CD4-positive, alpha-beta memory T cell (primary cell): ENCODE measurements around the gene RHOT2. TPM values are rescaled to one million over a fixed set of nuclear protein-coding genes. Genes with fewer than 3 reads are reported as not detected.

ENCODE experiments used
- CTCF ChIA-PET: fragments of 350-600 bp; sonication (Branson Sonifier 250); formaldehyde crosslinking; loops from one replicate; lab custom pipeline; 2021; ENCODE audit warnings: inconsistent platforms; ENCODE audit not compliant: partially characterized antibody; lab: Charles Lee
- POLR2A ChIA-PET: fragments of 350-600 bp; sonication (Branson Sonifier 250); formaldehyde crosslinking; loops from one replicate; lab custom pipeline; 2021; ENCODE audit not compliant: partially characterized antibody; lab: Charles Lee
- DNase-seq, 5 donors: peaks; one replicate each; pipeline versions ENCODE4 v3.0.0 to v3.0.0-alpha.2; 2020 to 2022; ENCODE audit warnings: mixed read lengths in 1 of 5
- H3K27ac ChIP-seq: one replicate; pipeline ENCODE4 v1.7.0; 2013; ENCODE audit warnings: low read depth, low read length
- H3K27me3 ChIP-seq: 2 replicates; pipeline ENCODE4 v1.7.0; 2013; ENCODE audit warnings: mild to moderate bottlenecking, low read length, moderate library complexity; ENCODE audit not compliant: insufficient read depth
- H3K36me3 ChIP-seq: 2 replicates; pipeline ENCODE4 v1.7.0; 2013; ENCODE audit warnings: mild to moderate bottlenecking, low read length, moderate library complexity; ENCODE audit not compliant: insufficient read depth
- H3K4me1 ChIP-seq: 2 replicates; pipeline ENCODE4 v1.7.0; 2013; ENCODE audit warnings: mild to moderate bottlenecking, low read length, moderate library complexity; ENCODE audit not compliant: insufficient read depth
- H3K4me3 ChIP-seq, 2 donors: one replicate each; pipeline ENCODE4 v1.7.0; 2013; ENCODE audit warnings: low read length in 2 of 2, mild to moderate bottlenecking in 1 of 2
- H3K9me3 ChIP-seq, 2 donors: one replicate each; pipeline ENCODE4 v1.7.0; 2013; ENCODE audit warnings: low read length in 2 of 2, control low read depth in 1 of 2; ENCODE audit not compliant: control insufficient read depth in 1 of 2
- H3K27ac Mint-ChIP-seq, 7 donors: one replicate each; pipeline ENCODE4 v1.8.0; 2020 to 2021; ENCODE audit warnings: mixed read lengths in 7 of 7, mild to moderate bottlenecking in 6 of 7, inconsistent platforms in 3 of 7, moderate library complexity in 3 of 7
- H3K27me3 Mint-ChIP-seq, 2 donors: one replicate each; pipeline ENCODE4 v1.8.0; 2020 to 2021; ENCODE audit warnings: mixed read lengths in 2 of 2
- H3K36me3 Mint-ChIP-seq, 2 donors: one replicate each; pipeline ENCODE4 v1.8.0; 2020 to 2021; ENCODE audit warnings: mixed read lengths in 2 of 2, inconsistent platforms in 1 of 2, mild to moderate bottlenecking in 1 of 2
- H3K4me1 Mint-ChIP-seq, 4 donors: one replicate each; pipeline ENCODE4 v1.8.0; 2020 to 2021; ENCODE audit warnings: mixed read lengths in 4 of 4, mild to moderate bottlenecking in 1 of 4
- H3K4me3 Mint-ChIP-seq, 8 donors: one replicate each; pipeline ENCODE4 v1.8.0; 2020 to 2021; ENCODE audit warnings: mixed read lengths in 8 of 8, mild to moderate bottlenecking in 7 of 8, moderate library complexity in 6 of 8, inconsistent platforms in 3 of 8
- H3K9me3 Mint-ChIP-seq, 8 donors: one replicate each; pipeline ENCODE4 v1.8.0; 2020 to 2021; ENCODE audit warnings: mixed read lengths in 8 of 8, mild to moderate bottlenecking in 5 of 8, inconsistent platforms in 3 of 8, moderate library complexity in 1 of 8
- intact Hi-C: fragments of 100-400 bp; cut with micrococcal nuclease; formaldehyde crosslinking; loops from one replicate; pipeline ENCODE4 v1.15.1; 2023
- polyA plus RNA-seq, 2 donors: library from polyadenylated mRNA; unstranded; fragments of 300-500 nt; fragmentation: Illumina TruSeq; gene quantifications; one replicate each; pipeline ENCODE4 v1.2.3, GENCODE V29; 2021
- total RNA-seq, 2 experiments: library from RNA; stranded (reverse); gene quantifications; one replicate each; pipeline ENCODE4 v1.2.3, GENCODE V29; 2021

Gene RHOT2
- total and polyA plus RNA-seq, 4 experiments from 2014 or later: 46.6 to 263 (median 154) TPM

GRCh38 chr16:723695-724094, 55.8 kb downstream of the RHOT2 start:
- CTCF ChIA-PET: interaction anchor here (1.3 to 4.3 kb wide), 2 partner anchors 9 to 62 kb away, joined by 3 to 14 read pairs; no protein-coding TSS in a partner anchor
- Histone ChIP-seq H3K9me3 (no peaks in the 10 kb centered on the region), H3K27me3 (no peaks in the 10 kb centered on the region), H3K4me3 (no peak overlapping the region), H3K4me1 (peaks cover 37% of the 10 kb centered on the region), H3K36me3 (no peaks in the 10 kb centered on the region), H3K27ac (no peak overlapping the region)
- peaks cover 3 to 29% (median 11%) of the 10 kb centered on the region in 4 donors for H3K4me1 Mint-ChIP-seq
- peak overlapping the region in 2 of 7 donors; percentile 17 to 82 for H3K27ac Mint-ChIP-seq
- no peak overlapping the region for H3K4me3 Mint-ChIP-seq
- H3K36me3 Mint-ChIP-seq: no peaks in the 10 kb centered on the region
- peaks cover 0 to 2% (median 0%) of the 10 kb centered on the region in 8 donors for H3K9me3 Mint-ChIP-seq
- intact Hi-C loops: no loop called here
- DNase-seq: no peak
- no peaks in the 10 kb centered on the region for H3K27me3 Mint-ChIP-seq
- POLR2A ChIA-PET: interaction anchor here (8.8 to 12.9 kb wide), 2 partner anchors 9 to 31 kb away, joined by 71 to 166 read pairs; partner anchors contain the start of genes METRN and WDR24

Other genes with a start within 250 kb of the RHOT2 start
- 10 to 100 TPM; 41.8 to 42.6 TPM for gene RAB11FIP3, start 242.5 kb upstream of the RHOT2 start, total RNA-seq
- 1 to 10 TPM in 1 of 2 donors, under 1 TPM in 1; 0.15 to 4.6 TPM for gene RAB11FIP3, start 242.5 kb upstream of the RHOT2 start, polyA plus RNA-seq
- gene CAPN15, start 140.4 kb upstream of the RHOT2 start, total RNA-seq: 10 to 100 TPM; 74.0 to 77.4 TPM
- 10 to 100 TPM in 1 of 2 donors, 1 to 10 TPM in 1; 5.3 to 14.1 TPM for gene CAPN15, start 140.4 kb upstream of the RHOT2 start, polyA plus RNA-seq
- not detected for gene PRR35, start 107.7 kb upstream of the RHOT2 start, total RNA-seq
- not detected for gene PRR35, start 107.7 kb upstream of the RHOT2 start, polyA plus RNA-seq
- 1 to 10 TPM; 2.4 to 3.2 TPM for gene NHLRC4, start 101.1 kb upstream of the RHOT2 start, total RNA-seq
- gene NHLRC4, start 101.1 kb upstream of the RHOT2 start, polyA plus RNA-seq: 1 to 10 TPM; 2.1 to 2.7 TPM
- 10 to 100 TPM; 61.4 to 63.3 TPM for gene PIGQ, start 98.2 kb upstream of the RHOT2 start, total RNA-seq
- gene PIGQ, start 98.2 kb upstream of the RHOT2 start, polyA plus RNA-seq: 10 to 100 TPM in 1 of 2 donors, 1 to 10 TPM in 1; 7.2 to 12.5 TPM
- gene RAB40C, start 78.1 kb upstream of the RHOT2 start, total RNA-seq: 10 to 100 TPM; 22.0 to 25.6 TPM
- 10 to 100 TPM in 1 of 2 donors, 1 to 10 TPM in 1; 6.8 to 17.7 TPM for gene RAB40C, start 78.1 kb upstream of the RHOT2 start, polyA plus RNA-seq
- under 1 TPM; 0.67 to 0.86 TPM for gene WFIKKN1, start 37.1 kb upstream of the RHOT2 start, total RNA-seq
- under 1 TPM in 1 of 2 donors, not detected in 1; 0.09 TPM for gene WFIKKN1, start 37.1 kb upstream of the RHOT2 start, polyA plus RNA-seq
- 10 to 100 TPM; 68.4 to 74.1 TPM for gene METTL26, start 31.8 kb upstream of the RHOT2 start, total RNA-seq
- 100 to 1,000 TPM in 1 of 2 donors, 10 to 100 TPM in 1; 90.1 to 106 TPM for gene METTL26, start 31.8 kb upstream of the RHOT2 start, polyA plus RNA-seq
- gene MCRIP2, start 26.3 kb upstream of the RHOT2 start, total RNA-seq: 10 to 100 TPM; 28.3 to 30.5 TPM
- 10 to 100 TPM; 34.6 to 45.5 TPM for gene MCRIP2, start 26.3 kb upstream of the RHOT2 start, polyA plus RNA-seq
- gene WDR90, start 18.8 kb upstream of the RHOT2 start, total RNA-seq: 10 to 100 TPM; 18.0 to 19.7 TPM
- 1 to 10 TPM in 1 of 2 donors, under 1 TPM in 1; 0.96 to 1.7 TPM for gene WDR90, start 18.8 kb upstream of the RHOT2 start, polyA plus RNA-seq
- 1 to 10 TPM; 2.2 to 2.4 TPM for gene RHBDL1, start 7.5 kb downstream of the RHOT2 start, total RNA-seq
- gene RHBDL1, start 7.5 kb downstream of the RHOT2 start, polyA plus RNA-seq: 1 to 10 TPM; 2.1 to 2.8 TPM
- 100 to 1,000 TPM in 1 of 2 experiments, 10 to 100 TPM in 1; 97.2 to 110 TPM for gene STUB1, start 12.3 kb downstream of the RHOT2 start, total RNA-seq
- gene STUB1, start 12.3 kb downstream of the RHOT2 start, polyA plus RNA-seq: 100 to 1,000 TPM; 147 to 181 TPM
- 10 to 100 TPM; 45.0 to 49.0 TPM for gene JMJD8, start 16.2 kb downstream of the RHOT2 start, total RNA-seq
- gene JMJD8, start 16.2 kb downstream of the RHOT2 start, polyA plus RNA-seq: 10 to 100 TPM; 43.9 to 60.3 TPM
- 10 to 100 TPM; 15.5 to 16.1 TPM for gene WDR24, start 22.3 kb downstream of the RHOT2 start, total RNA-seq
- gene WDR24, start 22.3 kb downstream of the RHOT2 start, polyA plus RNA-seq: 10 to 100 TPM; 10.2 to 12.2 TPM
- 10 to 100 TPM; 58.4 to 59.5 TPM for gene FBXL16, start 37.7 kb downstream of the RHOT2 start, total RNA-seq
- 10 to 100 TPM in 1 of 2 donors, 1 to 10 TPM in 1; 9.3 to 38.6 TPM for gene FBXL16, start 37.7 kb downstream of the RHOT2 start, polyA plus RNA-seq
- 1 to 10 TPM; 6.9 to 7.7 TPM for gene METRN, start 47.0 kb downstream of the RHOT2 start, total RNA-seq
- 10 to 100 TPM in 1 of 2 donors, 1 to 10 TPM in 1; 8.3 to 18.8 TPM for gene METRN, start 47.0 kb downstream of the RHOT2 start, polyA plus RNA-seq
- 10 to 100 TPM; 21.5 to 23.5 TPM for gene ANTKMT, start 53.0 kb downstream of the RHOT2 start, total RNA-seq
- gene ANTKMT, start 53.0 kb downstream of the RHOT2 start, polyA plus RNA-seq: 10 to 100 TPM; 14.5 to 36.4 TPM
- gene CCDC78, start 58.3 kb downstream of the RHOT2 start, total RNA-seq: 1 to 10 TPM; 4.5 to 5.1 TPM
- gene CCDC78, start 58.3 kb downstream of the RHOT2 start, polyA plus RNA-seq: not detected
- gene HAGHL, start 59.0 kb downstream of the RHOT2 start, total RNA-seq: 10 to 100 TPM; 17.2 to 24.4 TPM
- 1 to 10 TPM; 2.2 to 4.0 TPM for gene HAGHL, start 59.0 kb downstream of the RHOT2 start, polyA plus RNA-seq
- 10 to 100 TPM; 58.2 TPM for gene CIAO3, start 72.9 kb downstream of the RHOT2 start, total RNA-seq
- gene CIAO3, start 72.9 kb downstream of the RHOT2 start, polyA plus RNA-seq: 10 to 100 TPM; 10.8 to 26.1 TPM
- not detected for gene MSLN, start 92.6 kb downstream of the RHOT2 start, total RNA-seq
- not detected for gene MSLN, start 92.6 kb downstream of the RHOT2 start, polyA plus RNA-seq
- 10 to 100 TPM; 26.9 to 31.1 TPM for gene RPUSD1, start 120.2 kb downstream of the RHOT2 start, total RNA-seq
- gene RPUSD1, start 120.2 kb downstream of the RHOT2 start, polyA plus RNA-seq: 10 to 100 TPM; 19.9 to 29.7 TPM
- 10 to 100 TPM; 42.1 to 46.9 TPM for gene CHTF18, start 120.5 kb downstream of the RHOT2 start, total RNA-seq
- 1 to 10 TPM; 3.0 to 6.0 TPM for gene CHTF18, start 120.5 kb downstream of the RHOT2 start, polyA plus RNA-seq
- gene GNG13, start 132.6 kb downstream of the RHOT2 start, total RNA-seq: not detected
- gene GNG13, start 132.6 kb downstream of the RHOT2 start, polyA plus RNA-seq: not detected